SKM-1 treated with dmso at 0.1 percent for 144 hours (cell line): Measurements from ENCODE around the gene SLC40A1.
A peak's percentile ranks its signal among the peaks of the same experiment; 100 is the strongest.

Source experiments
- DNase-seq: peaks from one replicate; lab custom pipeline; 2025; ENCODE audit not compliant: unreplicated experiment; lab: John Stamatoyannopoulos, UW

SLC40A1 gene

DNA sequence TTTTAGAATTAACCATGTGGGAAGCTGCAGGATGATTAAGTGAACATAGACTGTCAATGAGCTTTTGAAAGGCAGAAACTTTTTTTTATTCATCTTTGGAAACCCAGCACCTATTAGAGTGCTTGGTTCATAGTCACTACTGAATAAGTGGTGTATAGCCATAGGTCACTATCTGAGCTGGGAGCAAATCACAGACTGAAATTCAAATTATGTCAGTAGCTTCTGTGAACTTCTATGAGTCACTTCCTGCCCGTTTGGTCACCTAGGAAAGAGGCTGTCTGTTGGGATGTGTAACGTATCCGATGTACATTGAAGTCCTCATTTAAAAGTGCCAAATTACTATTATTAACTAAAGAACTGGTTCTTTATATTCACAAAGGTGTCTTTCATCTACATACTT is 20.5 kb upstream of the SLC40A1 start:
- no peak for DNase-seq

DNA sequence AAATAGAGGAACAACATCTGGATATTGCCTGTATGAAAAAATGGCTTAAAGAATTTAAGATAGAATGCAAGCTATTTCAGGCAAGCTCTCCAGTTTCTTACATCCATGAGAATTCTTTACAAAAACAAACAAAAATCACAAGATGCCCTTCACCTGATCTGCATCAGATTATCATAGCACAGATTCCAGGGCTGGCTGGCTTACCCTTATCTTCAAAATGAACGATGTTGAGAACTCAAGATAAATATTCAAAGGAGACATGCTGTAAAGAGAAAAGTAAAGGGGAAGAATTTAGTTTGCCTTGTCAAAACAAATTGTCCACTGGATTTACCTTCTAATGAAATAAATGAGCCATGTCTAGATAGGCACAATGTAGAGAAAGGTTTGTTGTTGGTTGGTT is 18.7 kb upstream of the SLC40A1 start:
- DNase-seq: no peak

DNA sequence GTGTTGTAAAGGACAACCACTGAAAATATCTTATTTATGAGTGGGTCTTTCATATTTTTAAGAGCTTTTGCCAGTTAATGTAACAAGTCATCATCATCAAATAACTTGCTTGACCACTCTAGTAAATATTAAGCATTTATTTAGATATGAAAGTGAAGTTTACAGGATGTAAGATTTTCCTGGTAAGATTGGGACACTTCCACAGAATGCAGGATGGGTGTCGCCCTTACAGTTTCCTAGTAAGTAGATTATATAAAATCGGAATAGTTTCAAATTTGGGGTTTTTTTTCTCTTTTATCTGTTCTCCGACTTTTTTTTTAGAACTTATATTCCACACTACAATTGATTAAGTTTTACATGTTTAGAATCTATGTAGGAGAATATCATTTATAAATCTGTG is 14.8 kb upstream of the SLC40A1 start:
- no peak for DNase-seq

GRCh38 chr2:189594305-189594704 is 13.7 kb upstream of the SLC40A1 start:
- no peak for DNase-seq

GRCh38 chr2:189593115-189593514 is 12.5 kb upstream of the SLC40A1 start:
- no peak for DNase-seq

GRCh38 chr2:189592353-189592984 is 11.9 kb upstream of the SLC40A1 start:
- no peak for DNase-seq

- DNase-seq: no peak
These were observed 7.2 kb upstream of the SLC40A1 start for GRCh38 chr2:189587780-189588179.

GRCh38 chr2:189585226-189585756 is 4.7 kb upstream of the SLC40A1 start:
- DNase-seq: no peak

DNA sequence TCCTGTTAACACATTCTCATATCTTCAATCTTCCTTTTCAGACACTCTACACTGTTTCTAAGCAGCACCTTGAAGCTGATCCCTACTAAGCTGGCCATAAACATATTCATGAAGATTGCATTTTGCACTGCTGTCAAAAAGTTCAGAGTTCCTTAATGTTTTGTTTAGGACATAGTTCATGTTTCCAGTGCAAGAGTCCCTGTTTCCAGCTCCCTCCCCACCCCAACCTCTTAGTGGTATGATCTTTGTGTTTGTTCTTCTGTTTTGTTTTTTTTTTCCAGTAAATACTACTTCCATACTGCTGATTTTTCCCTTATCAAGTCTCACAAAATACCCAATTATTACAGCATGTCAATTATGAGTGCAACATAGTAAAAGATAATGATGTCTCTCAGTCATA is 4.1 kb upstream of the SLC40A1 start:
- no peak for DNase-seq

DNA sequence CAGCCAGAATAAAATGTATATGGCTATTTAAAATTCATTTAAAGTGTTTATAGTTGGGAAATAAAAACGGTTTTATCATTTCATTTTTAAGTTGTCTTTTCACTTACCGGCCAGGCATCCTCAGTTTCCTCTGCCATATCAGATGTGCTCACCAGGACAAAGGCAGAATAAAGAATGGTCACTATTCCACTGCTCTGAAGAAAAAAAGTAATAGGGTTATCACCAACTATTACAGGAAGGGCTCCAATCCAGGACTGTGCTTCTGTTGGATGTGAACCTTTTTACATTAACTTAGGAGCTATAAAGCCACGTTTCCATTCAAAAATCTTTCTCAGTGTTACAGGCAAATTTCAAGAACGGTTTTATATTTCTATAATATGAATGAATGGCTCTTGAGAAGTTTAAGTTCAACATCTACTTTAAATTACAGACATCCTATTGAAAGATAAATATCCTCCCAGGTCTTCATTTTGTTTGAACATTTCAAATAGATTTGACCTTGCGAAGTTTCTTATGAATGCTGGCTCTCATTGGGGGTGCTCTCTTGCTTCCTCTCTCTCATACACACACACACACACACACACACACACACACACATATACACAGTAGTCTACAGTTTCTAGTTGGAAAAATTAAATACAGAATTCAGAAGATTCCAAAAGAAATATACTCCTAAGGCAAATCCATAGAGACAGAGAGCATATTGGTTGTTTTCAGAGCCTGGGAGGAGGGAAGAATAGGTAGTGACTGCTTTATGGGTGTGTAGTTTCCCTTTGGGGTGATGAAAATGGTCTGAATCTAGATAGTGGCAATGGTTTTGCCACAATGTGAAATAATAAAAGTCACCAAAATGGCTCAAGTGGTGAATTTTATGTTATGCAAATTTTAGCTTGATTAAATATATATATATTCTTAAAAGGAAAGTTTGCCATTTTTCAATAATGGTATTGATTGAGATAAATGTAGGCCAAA is 2.9 kb upstream of the SLC40A1 start:
- no peak for DNase-seq

DNA sequence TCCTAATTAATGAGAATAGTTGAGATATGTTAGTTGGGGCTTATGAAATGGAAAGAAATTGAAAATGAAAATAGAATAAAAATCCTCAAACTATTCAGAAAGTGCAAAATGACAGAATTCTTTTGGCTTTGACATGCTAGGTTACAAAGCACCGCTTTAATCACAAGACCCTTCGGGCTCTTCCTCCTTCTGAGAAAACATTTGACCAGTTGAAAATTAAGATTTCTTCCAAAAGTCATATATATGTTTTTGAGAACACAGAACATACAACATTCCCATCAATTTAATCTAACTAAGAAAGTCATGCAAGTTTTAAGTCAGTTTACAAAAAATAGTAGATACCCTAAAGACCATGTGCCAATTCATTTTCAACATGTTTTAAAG is 2.2 kb upstream of the SLC40A1 start:
- DNase-seq: no peak

- DNase-seq: no peak
These were observed 1.7 kb upstream of the SLC40A1 start for GRCh38 chr2:189582140-189582808.

GRCh38 chr2:189581354-189582139 is 961 bp upstream of the SLC40A1 start:
- DNase-seq: no peak

DNA sequence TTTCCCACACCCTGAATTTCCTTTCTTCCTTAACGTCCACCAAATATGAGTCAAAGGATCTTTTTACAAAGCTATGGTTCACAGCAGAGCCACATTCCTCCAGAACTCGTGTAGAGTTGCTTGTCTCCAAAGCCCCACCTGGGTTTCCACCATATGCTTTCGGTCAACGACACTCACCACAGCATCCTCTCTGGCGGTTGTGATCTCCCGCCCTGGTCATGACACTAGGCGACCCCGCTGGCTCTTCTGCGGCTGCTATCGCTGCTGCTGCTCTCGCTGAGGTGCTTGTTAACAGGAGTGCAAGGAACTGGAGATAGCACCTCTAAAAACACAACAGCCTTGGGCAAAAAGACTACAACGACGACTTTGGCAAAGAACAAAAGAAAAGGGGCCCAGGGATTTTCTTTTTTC is 340 bp downstream of the SLC40A1 start:
- DNase-seq: peak; percentile 24

- peak; percentile 86 for DNase-seq
These were observed 900 bp downstream of the SLC40A1 start for GRCh38 chr2:189579585-189580186.

DNA sequence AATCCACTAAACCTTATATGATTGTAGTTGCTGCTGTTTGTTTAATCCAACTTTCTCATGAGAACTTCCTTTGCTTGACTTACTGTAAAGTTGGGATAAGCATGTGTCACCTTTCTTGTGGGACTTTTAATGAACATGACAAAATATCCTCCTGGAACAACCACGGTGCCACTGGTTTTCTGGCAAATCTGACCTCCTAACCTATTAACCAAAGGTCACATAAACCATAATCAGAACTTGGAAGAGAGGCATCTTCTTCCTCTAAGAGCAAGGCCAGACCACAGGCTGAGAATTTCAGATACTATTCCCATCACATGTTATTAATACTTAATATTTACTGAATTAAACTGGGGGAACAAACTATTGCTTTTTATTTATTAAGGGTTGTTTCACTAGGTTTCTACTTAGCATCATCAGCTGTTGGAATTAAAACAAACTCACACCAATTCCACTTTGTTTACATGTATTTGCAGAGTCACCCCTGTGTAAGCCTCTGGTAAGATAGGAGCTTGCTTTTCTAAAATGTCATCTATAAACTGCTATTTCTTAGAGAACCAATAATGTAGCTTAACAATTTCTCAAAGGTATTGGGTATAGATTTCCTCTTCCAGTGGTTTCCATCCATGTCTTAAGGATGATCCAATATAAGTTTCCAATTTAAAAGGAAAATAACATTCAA is 2.2 kb downstream of the SLC40A1 start:
- DNase-seq: no peak

- no peak for DNase-seq
These were observed 3.5 kb downstream of the SLC40A1 start for GRCh38 chr2:189577121-189577520.

GRCh38 chr2:189576396-189576795 is 4.2 kb downstream of the SLC40A1 start:
- DNase-seq: no peak

DNA sequence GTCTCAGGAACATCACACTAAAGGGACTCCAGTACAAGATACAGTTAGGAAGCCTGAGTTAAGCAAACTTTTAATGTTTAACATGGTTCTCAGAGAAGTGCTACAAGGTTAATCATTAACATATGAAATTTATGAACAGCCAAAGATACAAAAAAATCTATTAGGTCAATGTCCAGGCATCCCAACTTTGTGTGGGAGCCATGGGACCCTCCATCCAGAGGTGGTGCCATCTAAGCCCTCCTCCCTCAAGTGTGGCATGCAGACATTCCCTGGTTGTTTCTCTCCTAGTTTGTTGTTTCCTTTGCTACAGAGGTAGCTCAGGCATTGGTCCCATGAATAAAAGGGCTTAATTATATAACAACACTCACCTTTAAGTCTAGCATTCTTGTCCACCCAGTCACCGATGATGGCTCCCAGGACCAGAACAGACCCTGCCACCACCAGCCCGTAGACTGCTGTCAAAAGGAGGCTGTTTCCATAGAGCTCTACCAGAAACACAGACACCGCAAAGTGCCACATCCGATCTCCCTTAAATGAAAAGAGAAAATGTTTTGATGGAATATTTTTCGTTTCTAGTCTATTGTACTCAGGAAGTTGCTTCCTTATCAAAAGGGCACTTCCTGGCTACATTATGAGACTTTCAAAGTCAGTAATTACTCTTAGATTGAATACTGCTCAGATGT is 5.7 kb downstream of the SLC40A1 start:
- no peak for DNase-seq
